Left lung (tissue), 10 donors: Measurements from ENCODE around the gene APBA2. TPM values are rescaled to one million over a fixed set of nuclear protein-coding genes. Genes with fewer than 3 reads are reported as not detected.

Experiments used
- ATAC-seq: fragments of 200-7000 bp; cut with Tn5 transposase; one replicate; pipeline ENCODE4 v1.9.1; 2020; ENCODE audit warnings: moderate library complexity
- DNase-seq, 4 donors: peaks; one replicate each; pipeline ENCODE4 v3.0.0-alpha.2; 2013 to 2020
- H3K27ac ChIP-seq, 2 donors: fragments of 200-600 bp; sonication (generic) in 1 of 2; one replicate each; pipeline versions ENCODE4 v1.5.0 to v1.8.0; 2020 to 2021
- H3K27me3 ChIP-seq, 2 donors: fragments of 200-600 bp; sonication (generic) in 1 of 2; one replicate each; pipeline versions ENCODE4 v1.5.0 to v1.8.0; 2020 to 2021
- H3K36me3 ChIP-seq, 2 donors: fragments of 200-600 bp; sonication (generic) in 1 of 2; one replicate each; pipeline versions ENCODE4 v1.5.0 to v1.8.0; 2020 to 2021
- H3K4me1 ChIP-seq, 2 donors: fragments of 200-600 bp; one replicate each; pipeline ENCODE4 v1.8.0; 2021
- H3K4me3 ChIP-seq, 2 donors: fragments of 200-600 bp; sonication (generic) in 1 of 2; one replicate each; pipeline versions ENCODE4 v1.5.0 to v1.8.0; 2020 to 2021; ENCODE audit warnings: mild to moderate bottlenecking in 1 of 2
- H3K9me3 ChIP-seq, 2 donors: fragments of 200-600 bp; sonication (generic) in 1 of 2; one replicate each; pipeline versions ENCODE4 v1.5.0 to v1.8.0; 2020 to 2021
- intact Hi-C, 2 donors: fragments of 100-400 bp; cut with DNase I; formaldehyde crosslinking; loops; one replicate each; pipeline versions ENCODE4 v1.11.2 to v1.14.2; 2022
- polyA plus RNA-seq, 6 donors: library from polyadenylated mRNA; unstranded; fragments of 120-200 nt; gene quantifications; one replicate each; pipeline ENCODE4 v1.2.1, GENCODE V29; 2013; ENCODE audit not compliant: insufficient read length in 6 of 6
- total RNA-seq, 2 donors: library from RNA; stranded (reverse); fragmentation: NEBNext Ultra II Directional; extraction: Animal tissue kit (Norgen Biotek cat#: 25700); gene quantifications; one replicate each; pipeline ENCODE4 v1.2.1, GENCODE V29; 2021
- TF ChIP-seq, protein P1 (sequence below), 2 donors: fragments of 200-600 bp; sonication (generic) in 1 of 2; IDR thresholded peaks; one replicate each; pipeline versions ENCODE4 v1.5.0 to v1.8.0; 2021; ENCODE audit warnings: antibody characterized with exemption in 2 of 2
- donor health status: DM: no; HTN: yes; CAD: no.
- donor health status: DM: no; HTN: no; CAD: no.

Gene APBA2
- total and polyA plus RNA-seq, 8 donors = 3.9 to 18.4 (median 11.1) TPM

DNA sequence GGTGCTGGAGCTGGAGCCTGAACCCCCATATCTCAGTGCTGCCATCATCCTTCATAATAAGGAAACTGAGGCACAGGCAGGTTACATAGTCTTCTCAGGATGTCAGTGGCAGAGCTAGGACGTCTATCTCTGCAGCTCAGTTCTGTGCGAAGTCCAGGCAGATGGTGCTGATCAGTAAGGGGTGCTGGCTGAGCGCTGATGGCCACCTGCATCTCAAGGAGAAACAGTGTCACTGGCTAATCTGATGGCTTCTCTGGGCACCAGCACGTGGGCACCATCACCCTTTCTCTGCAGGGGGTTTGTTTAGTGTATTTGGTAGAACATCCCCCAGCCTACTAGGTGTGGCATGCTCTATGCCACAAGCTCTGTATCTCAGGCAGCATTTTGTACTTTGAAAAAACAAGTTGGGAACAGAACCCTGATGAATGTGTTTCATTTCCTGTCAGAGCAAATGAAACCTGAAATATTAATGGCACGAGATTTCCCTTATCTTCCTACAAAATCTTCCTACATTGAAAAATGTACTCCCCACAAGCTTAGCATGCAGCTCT lies 35.1 kb downstream of the APBA2 start:
- H3K27ac ChIP-seq = no peak overlapping the region
- no peak overlapping the region for H3K4me3 ChIP-seq
- peaks cover 0 to 32% of the 10 kb centered on the region in 2 donors for H3K27me3 ChIP-seq
- ATAC-seq = no peak
- H3K9me3 ChIP-seq = no peaks in the 10 kb centered on the region
- TF ChIP-seq, protein P1, sequence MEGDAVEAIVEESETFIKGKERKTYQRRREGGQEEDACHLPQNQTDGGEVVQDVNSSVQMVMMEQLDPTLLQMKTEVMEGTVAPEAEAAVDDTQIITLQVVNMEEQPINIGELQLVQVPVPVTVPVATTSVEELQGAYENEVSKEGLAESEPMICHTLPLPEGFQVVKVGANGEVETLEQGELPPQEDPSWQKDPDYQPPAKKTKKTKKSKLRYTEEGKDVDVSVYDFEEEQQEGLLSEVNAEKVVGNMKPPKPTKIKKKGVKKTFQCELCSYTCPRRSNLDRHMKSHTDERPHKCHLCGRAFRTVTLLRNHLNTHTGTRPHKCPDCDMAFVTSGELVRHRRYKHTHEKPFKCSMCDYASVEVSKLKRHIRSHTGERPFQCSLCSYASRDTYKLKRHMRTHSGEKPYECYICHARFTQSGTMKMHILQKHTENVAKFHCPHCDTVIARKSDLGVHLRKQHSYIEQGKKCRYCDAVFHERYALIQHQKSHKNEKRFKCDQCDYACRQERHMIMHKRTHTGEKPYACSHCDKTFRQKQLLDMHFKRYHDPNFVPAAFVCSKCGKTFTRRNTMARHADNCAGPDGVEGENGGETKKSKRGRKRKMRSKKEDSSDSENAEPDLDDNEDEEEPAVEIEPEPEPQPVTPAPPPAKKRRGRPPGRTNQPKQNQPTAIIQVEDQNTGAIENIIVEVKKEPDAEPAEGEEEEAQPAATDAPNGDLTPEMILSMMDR (IDR thresholded peaks at IDR 0.05) = no peak
- no peak for DNase-seq
- intact Hi-C loops = no loop called here
- no peaks in the 10 kb centered on the region for H3K36me3 ChIP-seq
- H3K4me1 ChIP-seq = no peaks in the 10 kb centered on the region

DNA sequence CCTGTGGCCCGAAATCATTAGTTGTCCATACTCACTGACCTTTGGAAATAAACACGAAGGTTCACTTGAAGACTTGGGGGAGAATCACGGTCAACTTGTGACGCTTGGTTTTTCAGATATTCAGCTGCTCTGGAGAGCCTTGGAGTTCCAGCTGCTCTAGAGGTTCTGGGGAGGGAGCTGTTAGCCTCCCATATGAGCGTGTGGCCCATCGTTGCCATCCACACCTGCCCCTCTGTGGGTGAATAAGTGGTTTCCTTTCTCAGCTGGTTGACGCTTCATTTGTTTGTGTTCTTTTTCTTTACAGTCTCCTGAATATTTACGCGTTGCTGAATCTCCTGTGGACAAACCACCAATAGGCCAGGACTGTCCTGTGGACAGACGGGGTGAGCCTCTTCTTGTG lies 35.6 kb downstream of the APBA2 start:
- intact Hi-C loops = no loop called here

GRCh38 chr15:28921919-28922706 lies 36.3 kb downstream of the APBA2 start:
- no peaks in the 10 kb centered on the region for H3K36me3 ChIP-seq
- intact Hi-C loops = no loop called here
- no peaks in the 10 kb centered on the region for H3K4me1 ChIP-seq
- peaks cover 0 to 26% of the 10 kb centered on the region in 2 donors for H3K27me3 ChIP-seq
- H3K9me3 ChIP-seq = no peaks in the 10 kb centered on the region
- TF ChIP-seq, protein P1 (IDR thresholded peaks at IDR 0.05) = no peak
- no peak overlapping the region for H3K27ac ChIP-seq
- ATAC-seq (no peak), DNase-seq (no peak)
- no peak overlapping the region for H3K4me3 ChIP-seq

More for the DNA sequence above, 35.6 kb downstream of the APBA2 start:
- TF ChIP-seq, protein P1 (IDR thresholded peaks at IDR 0.05) = no peak
- Histone ChIP-seq H3K4me3 (no peak overlapping the region), H3K9me3 (no peaks in the 10 kb centered on the region), H3K27ac (no peak overlapping the region), H3K36me3 (no peaks in the 10 kb centered on the region), H3K4me1 (no peaks in the 10 kb centered on the region), H3K27me3 (peaks cover 0 to 28% of the 10 kb centered on the region in 2 donors)
- DNase-seq = no peak
- ATAC-seq = no peak

- DNase-seq (no peak), ATAC-seq (no peak)
- Histone ChIP-seq H3K36me3 (no peaks in the 10 kb centered on the region), H3K4me1 (no peaks in the 10 kb centered on the region), H3K27me3 (peaks cover 0 to 23% of the 10 kb centered on the region in 2 donors), H3K27ac (no peak overlapping the region), H3K4me3 (no peak overlapping the region), H3K9me3 (no peaks in the 10 kb centered on the region)
- TF ChIP-seq, protein P1 (IDR thresholded peaks at IDR 0.05) = no peak
- intact Hi-C loops = no loop called here
Observed at GRCh38 chr15:28922707-28923012, 36.9 kb downstream of the APBA2 start.

GRCh38 chr15:28923726-28924280 lies 38.0 kb downstream of the APBA2 start:
- intact Hi-C loops = no loop called here
- TF ChIP-seq, protein P1 (IDR thresholded peaks at IDR 0.05) = no peak
- no peak for ATAC-seq

More at GRCh38 chr15:28923726-28924280, 38.0 kb downstream of the APBA2 start:
- no peaks in the 10 kb centered on the region for H3K9me3 ChIP-seq
- H3K4me3 ChIP-seq = no peak overlapping the region
- no peaks in the 10 kb centered on the region for H3K4me1 ChIP-seq
- H3K27ac ChIP-seq = no peak overlapping the region
- DNase-seq = no peak
- peaks cover 0 to 12% of the 10 kb centered on the region in 2 donors for H3K27me3 ChIP-seq
- no peaks in the 10 kb centered on the region for H3K36me3 ChIP-seq
